Fibroblast of skin of left quadriceps (primary cell): ENCODE measurements around the gene PRPF18.
A peak's percentile ranks its signal among the peaks of the same experiment; 100 is the strongest.

Source experiments
- DNase-seq, 2 experiments: peaks; one replicate each; pipeline ENCODE4 v3.0.0-alpha.2; 2013; ENCODE audit warnings: low read depth in 2 of 2

The PRPF18 gene

DNA sequence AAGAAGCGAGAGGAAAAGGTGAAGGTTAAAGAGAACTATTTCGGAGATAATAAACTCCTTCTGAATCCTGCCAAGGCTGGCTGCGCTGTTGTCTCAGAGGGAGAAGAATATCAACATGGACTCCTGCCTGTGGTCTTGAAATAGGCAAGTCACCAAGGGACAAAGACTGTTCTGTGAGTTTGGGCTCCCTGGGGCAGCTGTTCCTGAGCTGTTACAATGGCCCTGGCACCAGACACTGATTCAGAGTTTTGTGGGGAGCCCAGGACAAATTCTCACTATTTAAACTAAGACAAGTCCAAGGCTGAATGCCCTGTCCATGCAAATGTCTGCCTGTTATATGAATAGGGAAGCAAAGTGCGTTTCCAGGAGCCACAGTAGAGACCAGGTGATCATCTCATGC is 81.4 kb downstream of the PRPF18 start:
- no peak for DNase-seq

DNA sequence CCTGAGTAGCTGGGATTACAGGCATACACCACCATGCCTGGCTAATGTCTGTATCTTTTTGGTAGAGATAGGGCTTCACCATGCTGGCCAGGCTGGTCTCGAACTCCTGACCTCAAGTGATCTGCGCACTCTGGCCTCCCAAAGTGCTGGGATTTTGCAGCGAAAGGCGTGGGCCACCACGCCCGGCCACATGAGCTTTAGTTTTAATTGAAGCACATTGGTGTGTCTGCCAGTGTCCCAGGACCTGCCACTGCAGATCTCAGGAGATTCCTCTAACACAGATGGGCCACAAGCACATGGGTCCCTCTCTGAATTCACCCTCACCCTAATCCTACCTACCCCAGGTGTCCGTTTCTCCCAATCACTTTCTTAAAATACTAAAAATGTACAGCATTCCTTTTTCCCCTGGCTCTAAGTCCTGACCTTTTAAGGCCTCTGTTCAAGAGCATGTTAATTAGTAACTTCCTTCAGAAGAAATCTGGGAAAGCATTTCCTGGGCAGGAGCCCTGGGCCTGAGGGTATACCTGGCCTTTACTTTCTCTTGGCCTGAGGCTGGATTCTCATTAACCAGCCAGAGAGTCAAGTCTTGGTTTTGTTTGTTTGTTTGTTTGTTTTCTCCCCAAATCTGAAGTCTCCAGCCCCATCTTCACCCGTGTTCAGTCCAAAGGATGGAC is 82.6 kb downstream of the PRPF18 start:
- no peak for DNase-seq

- no peak for DNase-seq
Observed at GRCh38 chr10:13669901-13670300, 83.1 kb downstream of the PRPF18 start.

GRCh38 chr10:13670311-13670710 is 83.5 kb downstream of the PRPF18 start:
- DNase-seq = no peak

- DNase-seq = no peak
Observed at GRCh38 chr10:13671904-13672303, 85.1 kb downstream of the PRPF18 start.

DNA sequence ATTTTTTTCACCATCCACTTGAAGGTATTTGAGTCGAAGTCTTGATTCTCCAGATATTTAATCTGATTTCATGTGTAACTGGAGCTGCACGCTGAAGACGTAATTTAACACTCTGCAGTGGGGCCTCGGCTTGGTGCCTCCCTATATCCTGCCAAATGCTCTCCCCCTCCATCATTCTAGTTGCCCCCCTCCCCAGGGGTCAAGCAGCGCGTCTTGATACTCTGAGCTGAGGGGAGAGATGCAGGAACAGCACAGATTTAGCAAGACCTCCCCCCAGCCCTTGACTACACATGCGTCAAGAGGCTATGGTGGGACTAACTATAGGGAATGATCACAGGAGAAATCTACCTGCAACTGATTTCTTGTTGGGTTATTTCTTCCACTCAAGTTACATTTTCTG is 85.8 kb downstream of the PRPF18 start:
- no peak for DNase-seq

- peak; percentile 54 to 60 for DNase-seq
Observed at GRCh38 chr10:13673156-13673555, 86.4 kb downstream of the PRPF18 start.

DNA sequence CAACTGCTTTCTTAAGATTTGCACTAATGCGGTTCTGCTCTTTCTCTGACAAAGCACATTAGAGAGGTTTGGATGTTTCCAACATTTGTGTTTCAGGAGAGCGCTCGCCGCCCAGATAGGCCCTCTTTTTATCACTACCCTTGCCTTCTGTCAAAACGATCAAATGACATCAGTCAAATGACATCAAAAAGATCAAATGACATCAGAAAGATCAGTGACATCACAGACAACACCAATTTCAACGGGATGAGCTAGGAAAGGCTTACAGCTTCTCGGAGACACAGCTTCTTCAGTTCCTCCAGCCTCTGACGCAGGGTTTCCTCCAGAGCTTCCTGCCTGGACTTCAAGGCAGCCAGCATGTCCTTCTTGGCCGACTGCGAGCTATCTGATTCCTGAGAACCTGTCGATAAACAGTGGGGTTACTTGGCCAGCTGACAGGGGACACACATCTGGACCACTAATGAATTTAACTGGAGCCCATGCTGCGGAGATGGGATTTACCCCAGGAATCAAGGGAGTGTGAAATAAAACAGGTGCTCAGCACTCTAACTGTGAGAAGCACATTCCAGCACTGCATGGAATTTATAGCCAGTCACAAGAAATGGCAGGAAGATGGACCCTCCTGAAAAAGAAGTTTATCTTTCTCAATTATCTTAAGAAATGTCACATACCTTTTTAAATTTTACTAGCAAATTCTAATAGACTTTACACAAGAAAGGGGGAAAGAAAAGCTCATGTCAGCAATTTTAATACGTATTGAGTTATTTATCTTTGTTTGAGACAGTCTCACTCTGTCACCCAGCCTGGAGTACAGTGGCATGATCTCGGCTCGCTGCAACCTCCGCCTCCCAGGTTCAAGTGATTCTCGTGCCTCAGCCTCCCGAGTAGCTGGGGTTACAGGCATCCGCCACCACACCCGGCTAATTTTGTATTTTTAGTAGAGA is 88.2 kb downstream of the PRPF18 start:
- no peak for DNase-seq

GRCh38 chr10:13678101-13678843 is 91.5 kb downstream of the PRPF18 start:
- DNase-seq = no peak
